ENCODE data around the gene UBE2J2.

DNA sequence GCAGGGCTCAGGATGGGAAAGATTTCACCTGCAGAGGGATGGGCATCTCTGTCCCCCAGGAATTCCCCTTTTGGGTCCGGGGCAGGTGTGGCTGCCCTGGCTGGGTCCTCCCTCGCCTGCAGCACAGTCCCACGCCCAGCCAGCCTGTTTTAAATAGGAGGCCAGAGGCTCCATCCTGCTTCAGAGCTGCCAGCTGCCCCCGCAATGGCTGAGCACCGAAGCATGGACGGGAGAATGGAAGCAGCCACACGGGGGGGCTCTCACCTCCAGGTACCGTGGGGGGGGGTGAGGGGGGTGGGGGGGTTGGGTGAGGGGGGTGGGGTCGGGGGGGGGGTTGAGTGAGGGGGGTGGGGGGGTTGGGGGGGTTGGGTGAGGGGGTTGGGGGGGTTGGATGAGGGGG is 10.2 kb upstream of the UBE2J2 start:
- TF ChIP-seq, protein P1, sequence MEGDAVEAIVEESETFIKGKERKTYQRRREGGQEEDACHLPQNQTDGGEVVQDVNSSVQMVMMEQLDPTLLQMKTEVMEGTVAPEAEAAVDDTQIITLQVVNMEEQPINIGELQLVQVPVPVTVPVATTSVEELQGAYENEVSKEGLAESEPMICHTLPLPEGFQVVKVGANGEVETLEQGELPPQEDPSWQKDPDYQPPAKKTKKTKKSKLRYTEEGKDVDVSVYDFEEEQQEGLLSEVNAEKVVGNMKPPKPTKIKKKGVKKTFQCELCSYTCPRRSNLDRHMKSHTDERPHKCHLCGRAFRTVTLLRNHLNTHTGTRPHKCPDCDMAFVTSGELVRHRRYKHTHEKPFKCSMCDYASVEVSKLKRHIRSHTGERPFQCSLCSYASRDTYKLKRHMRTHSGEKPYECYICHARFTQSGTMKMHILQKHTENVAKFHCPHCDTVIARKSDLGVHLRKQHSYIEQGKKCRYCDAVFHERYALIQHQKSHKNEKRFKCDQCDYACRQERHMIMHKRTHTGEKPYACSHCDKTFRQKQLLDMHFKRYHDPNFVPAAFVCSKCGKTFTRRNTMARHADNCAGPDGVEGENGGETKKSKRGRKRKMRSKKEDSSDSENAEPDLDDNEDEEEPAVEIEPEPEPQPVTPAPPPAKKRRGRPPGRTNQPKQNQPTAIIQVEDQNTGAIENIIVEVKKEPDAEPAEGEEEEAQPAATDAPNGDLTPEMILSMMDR (IDR thresholded peaks at IDR 0.05): no peak
- TF ChIP-seq EP300 (IDR thresholded peaks at IDR 0.05) (no peak), POLR2A (IDR thresholded peaks at IDR 0.05) (no peak)
